BLaER1 (cell line): ENCODE data around the gene HAND1.

Experiments
- H3K27ac ChIP-seq: shearing (Covaris generic); formaldehyde crosslinking; 2 replicates; pipeline ENCODE4 v1.8.1; 2022
- H3K27me3 ChIP-seq: shearing (Covaris generic); formaldehyde crosslinking; 2 replicates; pipeline ENCODE4 v1.8.1; 2022
- H3K36me3 ChIP-seq: shearing (Covaris generic); formaldehyde crosslinking; 2 replicates; pipeline ENCODE4 v1.8.1; 2022
- H3K4me1 ChIP-seq: shearing (Covaris generic); formaldehyde crosslinking; 2 replicates; pipeline ENCODE4 v1.8.1; 2022
- H3K4me2 ChIP-seq: shearing (Covaris generic); formaldehyde crosslinking; 2 replicates; pipeline ENCODE4 v1.8.1; 2022
- H3K4me3 ChIP-seq: shearing (Covaris generic); formaldehyde crosslinking; 2 replicates; pipeline ENCODE4 v1.8.1; 2022
- H3K9ac ChIP-seq: shearing (Covaris generic); formaldehyde crosslinking; 2 replicates; pipeline ENCODE4 v1.8.1; 2022
- H3K9me3 ChIP-seq: shearing (Covaris generic); formaldehyde crosslinking; 2 replicates; pipeline ENCODE4 v1.8.1; 2022
- H4K20me1 ChIP-seq: shearing (Covaris generic); formaldehyde crosslinking; 2 replicates; pipeline ENCODE4 v1.8.1; 2022
- Cebpa-rat ChIP-seq: shearing (Covaris generic); IDR thresholded peaks from 2 replicates; pipeline ENCODE4 v1.8.1; 2022

Gene HAND1

GRCh38 chr5:154506716-154507080, 28.7 kb upstream of the HAND1 start:
- Histone ChIP-seq H3K4me2 (peak overlapping the region; percentile 60), H4K20me1 (no peaks in the 10 kb centered on the region), H3K9me3 (no peaks in the 10 kb centered on the region), H3K4me1 (peaks cover 67% of the 10 kb centered on the region), H3K36me3 (no peaks in the 10 kb centered on the region), H3K4me3 (no peak overlapping the region), H3K27ac (no peak overlapping the region), H3K27me3 (peaks cover 7% of the 10 kb centered on the region), H3K9ac (no peak overlapping the region)
- TF ChIP-seq Cebpa-rat: no peak

GRCh38 chr5:154506049-154506715, 28.2 kb upstream of the HAND1 start:
- Histone ChIP-seq H3K4me1 (peaks cover 67% of the 10 kb centered on the region), H3K4me3 (no peak overlapping the region), H3K27ac (no peak overlapping the region), H3K27me3 (peaks cover 7% of the 10 kb centered on the region), H3K36me3 (no peaks in the 10 kb centered on the region), H3K9me3 (no peaks in the 10 kb centered on the region), H4K20me1 (no peaks in the 10 kb centered on the region), H3K4me2 (peak overlapping the region; percentile 60), H3K9ac (no peak overlapping the region)
- no peak for TF ChIP-seq Cebpa-rat

GRCh38 chr5:154505567-154505966, 27.5 kb upstream of the HAND1 start:
- H3K9ac ChIP-seq: no peak overlapping the region
- H3K27ac ChIP-seq: no peak overlapping the region
- no peaks in the 10 kb centered on the region for H4K20me1 ChIP-seq
- H3K4me2 ChIP-seq: no peak overlapping the region
- H3K4me1 ChIP-seq: peaks cover 62% of the 10 kb centered on the region
- H3K9me3 ChIP-seq: no peaks in the 10 kb centered on the region
- no peak for TF ChIP-seq Cebpa-rat
- peaks cover 7% of the 10 kb centered on the region for H3K27me3 ChIP-seq
- no peaks in the 10 kb centered on the region for H3K36me3 ChIP-seq
- H3K4me3 ChIP-seq: no peak overlapping the region

GRCh38 chr5:154503698-154504039, 25.6 kb upstream of the HAND1 start:
- Histone ChIP-seq H3K9me3 (no peaks in the 10 kb centered on the region), H3K27me3 (no peaks in the 10 kb centered on the region), H3K4me2 (peak overlapping the region; percentile 74), H3K4me1 (peaks cover 43% of the 10 kb centered on the region), H3K27ac (no peak overlapping the region), H3K9ac (no peak overlapping the region), H3K4me3 (0 out of 2 replicates have a peak overlapping the region, but pooled peaks have one; percentile 22), H4K20me1 (no peaks in the 10 kb centered on the region), H3K36me3 (no peaks in the 10 kb centered on the region)
- no peak for TF ChIP-seq Cebpa-rat

- Histone ChIP-seq H3K27ac (no peak overlapping the region), H4K20me1 (no peaks in the 10 kb centered on the region), H3K27me3 (no peaks in the 10 kb centered on the region), H3K36me3 (no peaks in the 10 kb centered on the region), H3K9ac (no peak overlapping the region), H3K4me3 (no peak overlapping the region), H3K4me2 (peak overlapping the region; percentile 74), H3K4me1 (peaks cover 32% of the 10 kb centered on the region), H3K9me3 (no peaks in the 10 kb centered on the region)
- no peak for TF ChIP-seq Cebpa-rat
Observed at GRCh38 chr5:154502180-154502579, 24.2 kb upstream of the HAND1 start.

GRCh38 chr5:154501566-154501965, 23.5 kb upstream of the HAND1 start:
- no peaks in the 10 kb centered on the region for H3K27me3 ChIP-seq
- H3K9ac ChIP-seq: no peak overlapping the region
- TF ChIP-seq Cebpa-rat: no peak
- no peaks in the 10 kb centered on the region for H3K36me3 ChIP-seq
- H3K4me3 ChIP-seq: no peak overlapping the region
- no peak overlapping the region for H3K27ac ChIP-seq
- H3K4me1 ChIP-seq: peaks cover 27% of the 10 kb centered on the region
- H3K9me3 ChIP-seq: no peaks in the 10 kb centered on the region
- no peak overlapping the region for H3K4me2 ChIP-seq
- no peaks in the 10 kb centered on the region for H4K20me1 ChIP-seq

- no peak overlapping the region for H3K4me3 ChIP-seq
- no peak overlapping the region for H3K27ac ChIP-seq
- TF ChIP-seq Cebpa-rat: no peak
- H3K9ac ChIP-seq: no peak overlapping the region
- no peaks in the 10 kb centered on the region for H3K36me3 ChIP-seq
- H3K4me2 ChIP-seq: no peak overlapping the region
- no peaks in the 10 kb centered on the region for H3K9me3 ChIP-seq
- peaks cover 17% of the 10 kb centered on the region for H3K4me1 ChIP-seq
- no peaks in the 10 kb centered on the region for H4K20me1 ChIP-seq
- no peaks in the 10 kb centered on the region for H3K27me3 ChIP-seq
Observed at GRCh38 chr5:154498994-154499393, 21.0 kb upstream of the HAND1 start.

GRCh38 chr5:154498591-154498990, 20.6 kb upstream of the HAND1 start:
- Histone ChIP-seq H4K20me1 (no peaks in the 10 kb centered on the region), H3K4me2 (no peak overlapping the region), H3K9ac (no peak overlapping the region), H3K4me1 (peaks cover 13% of the 10 kb centered on the region), H3K36me3 (no peaks in the 10 kb centered on the region), H3K9me3 (no peaks in the 10 kb centered on the region), H3K4me3 (no peak overlapping the region), H3K27me3 (no peaks in the 10 kb centered on the region), H3K27ac (no peak overlapping the region)
- no peak for TF ChIP-seq Cebpa-rat

GRCh38 chr5:154494036-154494435, 16.0 kb upstream of the HAND1 start:
- Histone ChIP-seq H3K27ac (no peak overlapping the region), H3K4me2 (no peak overlapping the region), H3K9ac (no peak overlapping the region), H3K36me3 (no peaks in the 10 kb centered on the region), H3K27me3 (no peaks in the 10 kb centered on the region), H3K4me3 (no peak overlapping the region), H3K9me3 (no peaks in the 10 kb centered on the region), H4K20me1 (no peaks in the 10 kb centered on the region), H3K4me1 (no peaks in the 10 kb centered on the region)
- no peak for TF ChIP-seq Cebpa-rat

GRCh38 chr5:154493274-154493673, 15.2 kb upstream of the HAND1 start:
- H4K20me1 ChIP-seq: no peaks in the 10 kb centered on the region
- no peak for TF ChIP-seq Cebpa-rat
- H3K9ac ChIP-seq: no peak overlapping the region
- H3K4me1 ChIP-seq: no peaks in the 10 kb centered on the region
- no peak overlapping the region for H3K27ac ChIP-seq
- H3K9me3 ChIP-seq: no peaks in the 10 kb centered on the region
- no peaks in the 10 kb centered on the region for H3K36me3 ChIP-seq
- no peaks in the 10 kb centered on the region for H3K27me3 ChIP-seq
- no peak overlapping the region for H3K4me3 ChIP-seq
- H3K4me2 ChIP-seq: no peak overlapping the region

GRCh38 chr5:154491941-154492340, 13.9 kb upstream of the HAND1 start:
- Histone ChIP-seq H3K27me3 (peaks cover 9% of the 10 kb centered on the region), H4K20me1 (no peaks in the 10 kb centered on the region), H3K9ac (no peak overlapping the region), H3K4me3 (no peak overlapping the region), H3K4me1 (no peaks in the 10 kb centered on the region), H3K36me3 (no peaks in the 10 kb centered on the region), H3K4me2 (no peak overlapping the region), H3K27ac (no peak overlapping the region), H3K9me3 (no peaks in the 10 kb centered on the region)
- TF ChIP-seq Cebpa-rat: no peak
